Astrocyte (in vitro differentiated cells and primary cell): Measurements from ENCODE around the gene DBNDD2.

Experiments
- EZH2 ChIP-seq: IDR thresholded peaks from 2 replicates; pipeline ENCODE4 v1.6.1; 2012; ENCODE audit warnings: mild to moderate bottlenecking, low read length, inconsistent platforms; ENCODE audit not compliant: insufficient read depth
- TF ChIP-seq, protein P1 (sequence below): IDR thresholded peaks from 2 replicates; pipeline ENCODE4 v1.5.1; 2011; ENCODE audit warnings: low read depth, mild to moderate bottlenecking, inconsistent platforms, low read length, moderate library complexity; ENCODE audit not compliant: insufficient read depth

DNA sequence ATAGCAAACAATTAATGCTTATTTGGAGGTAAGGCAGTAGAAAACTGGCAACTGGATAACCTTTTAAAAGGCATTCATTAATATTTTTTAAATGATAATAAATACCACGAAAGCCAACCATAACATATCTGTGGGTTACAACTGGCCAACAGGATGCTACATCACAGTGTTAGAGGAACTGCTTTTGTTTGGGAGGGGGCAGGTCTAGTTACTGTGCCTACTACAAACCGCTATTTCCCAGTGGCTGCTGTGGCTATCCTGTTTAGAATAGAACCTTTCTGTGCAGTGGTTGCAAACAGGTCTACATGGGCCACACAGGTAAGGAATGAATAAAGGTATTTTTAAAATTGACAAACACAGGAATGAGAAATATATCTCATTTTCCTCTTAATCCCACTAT is 8.8 kb downstream of the DBNDD2 start:
- TF ChIP-seq, protein P1, sequence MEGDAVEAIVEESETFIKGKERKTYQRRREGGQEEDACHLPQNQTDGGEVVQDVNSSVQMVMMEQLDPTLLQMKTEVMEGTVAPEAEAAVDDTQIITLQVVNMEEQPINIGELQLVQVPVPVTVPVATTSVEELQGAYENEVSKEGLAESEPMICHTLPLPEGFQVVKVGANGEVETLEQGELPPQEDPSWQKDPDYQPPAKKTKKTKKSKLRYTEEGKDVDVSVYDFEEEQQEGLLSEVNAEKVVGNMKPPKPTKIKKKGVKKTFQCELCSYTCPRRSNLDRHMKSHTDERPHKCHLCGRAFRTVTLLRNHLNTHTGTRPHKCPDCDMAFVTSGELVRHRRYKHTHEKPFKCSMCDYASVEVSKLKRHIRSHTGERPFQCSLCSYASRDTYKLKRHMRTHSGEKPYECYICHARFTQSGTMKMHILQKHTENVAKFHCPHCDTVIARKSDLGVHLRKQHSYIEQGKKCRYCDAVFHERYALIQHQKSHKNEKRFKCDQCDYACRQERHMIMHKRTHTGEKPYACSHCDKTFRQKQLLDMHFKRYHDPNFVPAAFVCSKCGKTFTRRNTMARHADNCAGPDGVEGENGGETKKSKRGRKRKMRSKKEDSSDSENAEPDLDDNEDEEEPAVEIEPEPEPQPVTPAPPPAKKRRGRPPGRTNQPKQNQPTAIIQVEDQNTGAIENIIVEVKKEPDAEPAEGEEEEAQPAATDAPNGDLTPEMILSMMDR: no peak
- no peak for TF ChIP-seq EZH2
